ENCODE results near the gene FAM168A. TPM values are rescaled to one million over a fixed set of nuclear protein-coding genes. Genes with fewer than 3 reads are reported as not detected.

Gene FAM168A
- total and polyA plus RNA-seq, 2 donors, result 29.0 to 31.4 TPM

- Histone ChIP-seq H3K27ac (ENCODE audit: low read depth) (no peak overlapping the region), H3K4me1 (ENCODE audit: insufficient read depth) (no peaks in the 10 kb centered on the region), H3K36me3 (ENCODE audit: insufficient read depth) (no peaks in the 10 kb centered on the region), H3K4me3 (ENCODE audit: low read depth, low read length) (no peak overlapping the region)
- DNase-seq (ENCODE audit: extremely low spot score), result no peak
- WGBS, result 98% methylated on average over 2 of the region's 2 CpGs
Observed at GRCh38 chr11:73536961-73537360, 61.0 kb downstream of the FAM168A start.

- WGBS, result 73% methylated on average over 1 of the region's 1 CpG
- H3K4me3 ChIP-seq (ENCODE audit: low read depth, low read length), result no peak overlapping the region
- H3K4me1 ChIP-seq (ENCODE audit: insufficient read depth), result no peaks in the 10 kb centered on the region
- DNase-seq (ENCODE audit: extremely low spot score), result no peak
- no peak overlapping the region for H3K27ac ChIP-seq (ENCODE audit: low read depth)
- no peaks in the 10 kb centered on the region for H3K36me3 ChIP-seq (ENCODE audit: insufficient read depth)
Observed at GRCh38 chr11:73532310-73532709, 65.6 kb downstream of the FAM168A start.

- no peaks in the 10 kb centered on the region for H3K4me1 ChIP-seq (ENCODE audit: insufficient read depth)
Observed at GRCh38 chr11:73531386-73531785, 66.5 kb downstream of the FAM168A start.

GRCh38 chr11:73530109-73530508 is 67.8 kb downstream of the FAM168A start:
- 85% methylated on average over 4 of the region's 4 CpGs for WGBS
- Histone ChIP-seq H3K4me1 (ENCODE audit: insufficient read depth) (no peaks in the 10 kb centered on the region), H3K27ac (ENCODE audit: low read depth) (no peak overlapping the region), H3K36me3 (ENCODE audit: insufficient read depth) (no peaks in the 10 kb centered on the region), H3K4me3 (ENCODE audit: low read depth, low read length) (no peak overlapping the region)
- no peak for DNase-seq (ENCODE audit: extremely low spot score)

More at GRCh38 chr11:73531386-73531785, 66.5 kb downstream of the FAM168A start:
- Histone ChIP-seq H3K27ac (ENCODE audit: low read depth) (no peak overlapping the region), H3K4me3 (ENCODE audit: low read depth, low read length) (no peak overlapping the region), H3K36me3 (ENCODE audit: insufficient read depth) (no peaks in the 10 kb centered on the region)
- WGBS, result 30% methylated on average over 1 of the region's 1 CpG
- DNase-seq (ENCODE audit: extremely low spot score), result no peak

- H3K27ac ChIP-seq (ENCODE audit: low read depth), result no peak overlapping the region
- H3K4me3 ChIP-seq (ENCODE audit: low read depth, low read length), result no peak overlapping the region
- DNase-seq (ENCODE audit: extremely low spot score), result no peak
- H3K4me1 ChIP-seq (ENCODE audit: insufficient read depth), result no peaks in the 10 kb centered on the region
- no peaks in the 10 kb centered on the region for H3K36me3 ChIP-seq (ENCODE audit: insufficient read depth)
Observed at GRCh38 chr11:73529204-73529530, 68.7 kb downstream of the FAM168A start.

- DNase-seq (ENCODE audit: extremely low spot score), result no peak
- Histone ChIP-seq H3K4me3 (ENCODE audit: low read depth, low read length) (no peak overlapping the region), H3K4me1 (ENCODE audit: insufficient read depth) (no peaks in the 10 kb centered on the region), H3K27ac (ENCODE audit: low read depth) (no peak overlapping the region), H3K36me3 (ENCODE audit: insufficient read depth) (no peaks in the 10 kb centered on the region)
- 33% methylated on average over 5 of the region's 5 CpGs for WGBS
Observed at GRCh38 chr11:73528483-73529203, 69.3 kb downstream of the FAM168A start.

GRCh38 chr11:73528013-73528412 is 69.9 kb downstream of the FAM168A start:
- 86% methylated on average over 5 of the region's 5 CpGs for WGBS

GRCh38 chr11:73525611-73526010 is 72.3 kb downstream of the FAM168A start:
- H3K36me3 ChIP-seq (ENCODE audit: insufficient read depth), result no peaks in the 10 kb centered on the region
- H3K4me1 ChIP-seq (ENCODE audit: insufficient read depth), result no peaks in the 10 kb centered on the region
- no peak overlapping the region for H3K4me3 ChIP-seq (ENCODE audit: low read depth, low read length)
- DNase-seq (ENCODE audit: extremely low spot score), result no peak
- H3K27ac ChIP-seq (ENCODE audit: low read depth), result peak overlapping the region; percentile 10
- 97% methylated on average over 1 of the region's 1 CpG for WGBS

More at GRCh38 chr11:73528013-73528412, 69.9 kb downstream of the FAM168A start:
- H3K36me3 ChIP-seq (ENCODE audit: insufficient read depth), result no peaks in the 10 kb centered on the region
- H3K27ac ChIP-seq (ENCODE audit: low read depth), result no peak overlapping the region
- no peak overlapping the region for H3K4me3 ChIP-seq (ENCODE audit: low read depth, low read length)
- no peak for DNase-seq (ENCODE audit: extremely low spot score)
- H3K4me1 ChIP-seq (ENCODE audit: insufficient read depth), result no peaks in the 10 kb centered on the region

- no peak overlapping the region for H3K4me3 ChIP-seq (ENCODE audit: low read depth, low read length)
- no peaks in the 10 kb centered on the region for H3K4me1 ChIP-seq (ENCODE audit: insufficient read depth)
- no peak overlapping the region for H3K27ac ChIP-seq (ENCODE audit: low read depth)
- 98% methylated on average over 4 of the region's 4 CpGs for WGBS
- no peaks in the 10 kb centered on the region for H3K36me3 ChIP-seq (ENCODE audit: insufficient read depth)
- DNase-seq (ENCODE audit: extremely low spot score), result no peak
Observed at GRCh38 chr11:73524774-73525173, 73.1 kb downstream of the FAM168A start.

- Histone ChIP-seq H3K27ac (ENCODE audit: low read depth) (no peak overlapping the region), H3K4me1 (ENCODE audit: insufficient read depth) (no peaks in the 10 kb centered on the region), H3K4me3 (ENCODE audit: low read depth, low read length) (no peak overlapping the region), H3K36me3 (ENCODE audit: insufficient read depth) (no peaks in the 10 kb centered on the region)
- DNase-seq (ENCODE audit: extremely low spot score), result no peak
- 44% methylated on average over 1 of the region's 1 CpG for WGBS
Observed at GRCh38 chr11:73521621-73522020, 76.3 kb downstream of the FAM168A start.

- no peaks in the 10 kb centered on the region for H3K4me1 ChIP-seq (ENCODE audit: insufficient read depth)
- no peak overlapping the region for H3K4me3 ChIP-seq (ENCODE audit: low read depth, low read length)
- 74% methylated on average over 2 of the region's 2 CpGs for WGBS
- no peak for DNase-seq (ENCODE audit: extremely low spot score)
- no peaks in the 10 kb centered on the region for H3K36me3 ChIP-seq (ENCODE audit: insufficient read depth)
- H3K27ac ChIP-seq (ENCODE audit: low read depth), result no peak overlapping the region
Observed at GRCh38 chr11:73520353-73521061, 77.4 kb downstream of the FAM168A start.

- no peaks in the 10 kb centered on the region for H3K36me3 ChIP-seq (ENCODE audit: insufficient read depth)
- no peaks in the 10 kb centered on the region for H3K4me1 ChIP-seq (ENCODE audit: insufficient read depth)
- no peak overlapping the region for H3K27ac ChIP-seq (ENCODE audit: low read depth)
- DNase-seq (ENCODE audit: extremely low spot score), result no peak
- H3K4me3 ChIP-seq (ENCODE audit: low read depth, low read length), result no peak overlapping the region
Observed at GRCh38 chr11:73519266-73519665, 78.6 kb downstream of the FAM168A start.

- Histone ChIP-seq H3K27ac (ENCODE audit: low read depth) (no peak overlapping the region), H3K36me3 (ENCODE audit: insufficient read depth) (no peaks in the 10 kb centered on the region), H3K4me1 (ENCODE audit: insufficient read depth) (no peaks in the 10 kb centered on the region), H3K4me3 (ENCODE audit: low read depth, low read length) (no peak overlapping the region)
- 96% methylated on average over 1 of the region's 1 CpG for WGBS
- DNase-seq (ENCODE audit: extremely low spot score), result no peak
Observed at GRCh38 chr11:73518195-73518594, 79.7 kb downstream of the FAM168A start.

GRCh38 chr11:73516080-73516479 is 81.8 kb downstream of the FAM168A start:
- Histone ChIP-seq H3K36me3 (ENCODE audit: insufficient read depth) (no peaks in the 10 kb centered on the region), H3K4me1 (ENCODE audit: insufficient read depth) (no peaks in the 10 kb centered on the region), H3K4me3 (ENCODE audit: low read depth, low read length) (no peak overlapping the region), H3K27ac (ENCODE audit: low read depth) (no peak overlapping the region)
- DNase-seq (ENCODE audit: extremely low spot score), result no peak

All from urinary bladder (tissue), 4 donors.